H1 (cell line): Measurements from ENCODE around the gene BASP1. TPM values are rescaled to one million over a fixed set of nuclear protein-coding genes. Genes with fewer than 3 reads are reported as not detected.

Experiments
- CTCF ChIA-PET: fragments of 300-600 bp; sonication (Branson Sonifier 250); formaldehyde crosslinking; loops from one replicate; lab custom pipeline; 2021; ENCODE audit not compliant: partially characterized antibody; lab: Charles Lee
- POLR2A ChIA-PET: fragments of 300-600 bp; sonication (Branson Sonifier 250); formaldehyde crosslinking; loops from one replicate; lab custom pipeline; 2021; ENCODE audit warnings: inconsistent platforms; ENCODE audit not compliant: partially characterized antibody; lab: Charles Lee
- DNase-seq, 2 experiments: peaks; one replicate each; pipeline versions ENCODE4 v3.0.0 to v3.0.0-alpha.2; 2010 to 2022; ENCODE audit warnings: low spot score in 2 of 2, low read depth in 1 of 2, mixed read lengths in 1 of 2
- FAIRE-seq: peaks from 2 replicates; lab custom pipeline; 2011; peaks lifted over from hg19 to GRCh38; lab: Jason Lieb, UNC
- H2AFZ ChIP-seq: 2 replicates; pipeline ENCODE4 v1.8.1; 2012; ENCODE audit warnings: low read length, inconsistent platforms
- H2AK5ac ChIP-seq: 2 replicates; pipeline ENCODE4 v1.6.1; 2013; ENCODE audit warnings: low read depth, low read length
- H2BK120ac ChIP-seq: replicated peaks from 2 replicates; pipeline ENCODE3; 2013; ENCODE audit warnings: low read depth, low read length, inconsistent platforms
- H2BK12ac ChIP-seq: 2 replicates; pipeline ENCODE4 v1.6.1; 2013; ENCODE audit warnings: low read depth, low read length
- H2BK15ac ChIP-seq: 2 replicates; pipeline ENCODE4 v1.6.1; 2013; ENCODE audit warnings: low read length
- H2BK20ac ChIP-seq: 2 replicates; pipeline ENCODE4 v1.6.1; 2013; ENCODE audit warnings: low read length
- H2BK5ac ChIP-seq: 2 replicates; pipeline ENCODE4 v1.6.1; 2013; ENCODE audit warnings: low read depth, low read length
- H3K14ac ChIP-seq: 2 replicates; pipeline ENCODE4 v1.6.1; 2013; ENCODE audit warnings: inconsistent platforms; ENCODE audit not compliant: insufficient read length
- H3K18ac ChIP-seq: 2 replicates; pipeline ENCODE4 v1.6.1; 2013; ENCODE audit warnings: low read length; ENCODE audit errors: extremely low read depth
- H3K23ac ChIP-seq: 2 replicates; pipeline ENCODE4 v1.6.1; 2013; ENCODE audit warnings: inconsistent platforms; ENCODE audit not compliant: insufficient read length
- H3K23me2 ChIP-seq: 2 replicates; pipeline ENCODE4 v1.6.1; 2013; ENCODE audit warnings: low read depth, low read length
- H3K27ac ChIP-seq: 2 replicates; pipeline ENCODE4 v1.6.1; 2011; ENCODE audit warnings: low read depth, low read length, inconsistent platforms
- H3K27me3 ChIP-seq, 4 experiments: replicated peaks in 1 of 4; 1 replicate in 1 of 4; 2 replicates in 3 of 4; pipeline versions ENCODE4 v1.6.1 to v1.8.1; 2011 to 2013; ENCODE audit warnings: low read length in 3 of 4, mild to moderate bottlenecking in 3 of 4, inconsistent platforms in 2 of 4, mixed read lengths in 2 of 4, moderate library complexity in 1 of 4; ENCODE audit not compliant: control insufficient read depth in 3 of 4, insufficient read depth in 3 of 4; ENCODE audit errors: extremely low read depth in 1 of 4
- H3K36me3 ChIP-seq, 4 experiments: 2 replicates each; pipeline versions ENCODE4 v1.6.1 to v1.8.1; 2011 to 2013; ENCODE audit warnings: mild to moderate bottlenecking in 4 of 4, low read length in 3 of 4, moderate library complexity in 2 of 4, control low read depth in 1 of 4, inconsistent platforms in 1 of 4; ENCODE audit not compliant: insufficient read depth in 4 of 4, control insufficient read depth in 2 of 4
- H3K4ac ChIP-seq: replicated peaks from 2 replicates; pipeline ENCODE3; 2013; ENCODE audit warnings: low read length, low read depth, mixed read lengths, inconsistent platforms; ENCODE audit not compliant: insufficient read length
- H3K4me1 ChIP-seq, 4 experiments: replicated peaks in 1 of 4; 1 replicate in 1 of 4; 2 replicates in 3 of 4; pipeline versions ENCODE4 v1.6.1 to v1.8.1; 2011 to 2013; ENCODE audit warnings: low read length in 3 of 4, inconsistent platforms in 2 of 4, mixed read lengths in 1 of 4; ENCODE audit not compliant: insufficient read depth in 4 of 4, control insufficient read depth in 3 of 4
- H3K4me2 ChIP-seq, 2 experiments: 2 replicates each; pipeline versions ENCODE4 v1.6.1 to v1.8.1; 2011 to 2013; ENCODE audit warnings: low read depth in 2 of 2, low read length in 2 of 2, control low read depth in 1 of 2, inconsistent platforms in 1 of 2, mild to moderate bottlenecking in 1 of 2; ENCODE audit not compliant: insufficient read depth in 1 of 2
- H3K4me3 ChIP-seq, 4 experiments: fragments of 200-600, 300-600 bp in 1 of 4; sonication (generic), shearing (Covaris generic), sonication (Bioruptor Twin) in 1 of 4; 2 replicates each; pipeline versions ENCODE4 v1.5.1 to v1.8.1; 2011 to 2016; ENCODE audit warnings: low read length in 4 of 4, low read depth in 3 of 4, control low read depth in 2 of 4, inconsistent platforms in 2 of 4, mild to moderate bottlenecking in 2 of 4, mixed read lengths in 1 of 4, moderate library complexity in 1 of 4; ENCODE audit not compliant: insufficient read depth in 2 of 4; ENCODE audit errors: extremely low read depth in 1 of 4
- H3K56ac ChIP-seq: replicated peaks from 2 replicates; pipeline ENCODE3; 2013; ENCODE audit warnings: low read depth, mild to moderate bottlenecking, mixed read lengths, low read length, inconsistent platforms; ENCODE audit not compliant: insufficient read length
- H3K79me1 ChIP-seq: 2 replicates; pipeline ENCODE4 v1.6.1; 2013; ENCODE audit warnings: low read depth, low read length, control low read depth
- H3K79me2 ChIP-seq, 2 experiments: 2 replicates each; pipeline versions ENCODE4 v1.6.1 to v1.8.1; 2012 to 2013; ENCODE audit warnings: low read length in 2 of 2, mild to moderate bottlenecking in 2 of 2, inconsistent platforms in 1 of 2; ENCODE audit not compliant: insufficient read depth in 2 of 2, control insufficient read depth in 1 of 2
- H3K9ac ChIP-seq, 4 experiments: replicated peaks in 1 of 4; 1 replicate in 1 of 4; 2 replicates in 3 of 4; pipeline versions ENCODE4 v1.6.1 to v1.8.1; 2011 to 2013; ENCODE audit warnings: low read depth in 3 of 4, low read length in 3 of 4, control low read depth in 2 of 4, mild to moderate bottlenecking in 2 of 4, moderate library complexity in 2 of 4, inconsistent platforms in 1 of 4; ENCODE audit errors: extremely low read depth in 1 of 4
- H3K9me3 ChIP-seq, 2 experiments: 2 replicates each; pipeline versions ENCODE4 v1.6.1 to v1.8.1; 2012 to 2013; ENCODE audit warnings: mild to moderate bottlenecking in 2 of 2, moderate library complexity in 2 of 2, control low read depth in 1 of 2, inconsistent platforms in 1 of 2, low read depth in 1 of 2, low read length in 1 of 2, mixed read lengths in 1 of 2; ENCODE audit not compliant: insufficient read depth in 2 of 2
- H4K20me1 ChIP-seq, 2 experiments: replicated peaks in 1 of 2; 2 replicates each; pipeline versions ENCODE3 to v1.8.1; 2011 to 2013; ENCODE audit warnings: inconsistent platforms in 2 of 2, low read length in 2 of 2, mild to moderate bottlenecking in 1 of 2; ENCODE audit not compliant: insufficient read depth in 2 of 2, control insufficient read depth in 1 of 2
- H4K5ac ChIP-seq: 2 replicates; pipeline ENCODE4 v1.6.1; 2013; ENCODE audit warnings: low read length, low read depth, mixed read lengths, inconsistent platforms; ENCODE audit not compliant: insufficient read length
- H4K8ac ChIP-seq: 2 replicates; pipeline ENCODE4 v1.8.0; 2013; ENCODE audit warnings: mild to moderate bottlenecking, moderate library complexity, low read length, inconsistent platforms; ENCODE audit not compliant: insufficient read depth; ENCODE audit errors: extremely low read depth
- H4K91ac ChIP-seq: replicated peaks from 2 replicates; pipeline ENCODE3; 2013; ENCODE audit warnings: low read length, mixed read lengths, inconsistent platforms; ENCODE audit not compliant: insufficient read length
- CBX5 ChIP-seq: fragments of 300-800, 300-1000 bp; sonication (generic); IDR thresholded peaks from 2 replicates; pipeline ENCODE4 v1.7.1; 2016; ENCODE audit warnings: antibody characterized with exemption, low read length, low read depth
- CREB1 ChIP-seq: IDR thresholded peaks from 2 replicates; pipeline ENCODE4 v1.6.1; 2012; ENCODE audit warnings: inconsistent platforms
- POLR2AphosphoS5 ChIP-seq: IDR thresholded peaks from 2 replicates; pipeline ENCODE4 v1.6.1; 2011; ENCODE audit warnings: low read depth, low read length
- SUZ12 ChIP-seq: fragments of 200-600 bp; sonication (generic); IDR thresholded peaks from 2 replicates; pipeline ENCODE4 v1.6.1; 2012; ENCODE audit warnings: mild to moderate bottlenecking, inconsistent platforms, low read length, moderate library complexity, mixed read lengths
- TAF7 ChIP-seq: optimal IDR thresholded peaks from 2 replicates; pipeline ENCODE3; 2011; ENCODE audit warnings: low read depth, mild to moderate bottlenecking, inconsistent platforms, low read length, moderate library complexity, borderline replicate concordance
- WGBS, 2 experiments: shearing (Covaris generic) in 1 of 2; methylation state at CpG; one replicate each; pipeline versions ENCODE4 v1.1.6 to v1.1.7; 2013 to 2015; ENCODE audit warnings: low lambda C conversion rate in 2 of 2, mixed read lengths in 2 of 2, inconsistent platforms in 1 of 2, low coverage in 1 of 2, missing lambda C conversion rate in 1 of 2; ENCODE audit not compliant: insufficient replicate concordance in 2 of 2, insufficient coverage in 1 of 2, insufficient read length in 1 of 2; ENCODE audit errors: extremely low coverage in 1 of 2, missing lambda C conversion rate in 1 of 2; 5-methylcytosine and 5-hydroxymethylcytosine counted together
- long read RNA-seq, 2 experiments: library from RNA in 1 of 2; library from capped mRNA in 1 of 2; stranded (forward); transcript quantifications; one replicate each; pipeline ENCODE4 v2.0.0, GENCODE V29; 2021; ENCODE audit warnings: inconsistent platforms in 1 of 2
- polyA minus RNA-seq, 3 experiments: library from RNA; depleted of rRNA, polyadenylated mRNA; stranded (reverse); fragments of >200 nt; gene quantifications; 1 replicate in 2 of 3; 2 replicates in 1 of 3; pipeline ENCODE4 v1.2.3, GENCODE V29; 2011
- polyA plus RNA-seq, 7 experiments: library from polyadenylated mRNA; depleted of rRNA in 3 of 7; stranded (reverse) in 5 of 7; unstranded in 2 of 7; fragments of >200 nt in 5 of 7; fragments of 200-250 nt in 2 of 7; gene quantifications; 1 replicate in 5 of 7; 2 replicates in 1 of 7; 4 replicates in 1 of 7; pipeline versions ENCODE4 v1.2.1 to v1.2.3, GENCODE V29; 2011 to 2013; ENCODE audit warnings: missing spikeins in 2 of 7, mixed read lengths in 2 of 7
- total RNA-seq: library from RNA; stranded (reverse); fragmentation: NEBNext Ultra II Directional; extraction: Animal tissue kit (Norgen Biotek cat#: 25700); gene quantifications from 2 replicates; pipeline ENCODE4 v1.2.1, GENCODE V29; 2021
- TF ChIP-seq, protein P1 (sequence below): IDR thresholded peaks from 2 replicates; pipeline ENCODE4 v1.6.1; 2012; ENCODE audit warnings: inconsistent platforms

The BASP1 gene, protein sequence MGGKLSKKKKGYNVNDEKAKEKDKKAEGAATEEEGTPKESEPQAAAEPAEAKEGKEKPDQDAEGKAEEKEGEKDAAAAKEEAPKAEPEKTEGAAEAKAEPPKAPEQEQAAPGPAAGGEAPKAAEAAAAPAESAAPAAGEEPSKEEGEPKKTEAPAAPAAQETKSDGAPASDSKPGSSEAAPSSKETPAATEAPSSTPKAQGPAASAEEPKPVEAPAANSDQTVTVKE
- total RNA-seq (95.2 and 97.7 TPM in 2 replicates), polyA plus RNA-seq (2011; rRNA removed) (66.2 and 104 TPM in 2 replicates), polyA minus RNA-seq (2011; rRNA and poly(A)+ RNA removed) (11.9 and 14.6 TPM in 2 replicates)
- 91.7 TPM for polyA plus RNA-seq (2011; cell fraction: cytosol; rRNA removed)
- 24.6 TPM for polyA plus RNA-seq (2011; cell fraction: nucleus; rRNA removed)
- 70.7 to 85.8 TPM (median 73.4 TPM) in 4 replicates for polyA plus RNA-seq (2012, experiment 1 of 2)
- 56.0 TPM for polyA plus RNA-seq (2012, experiment 2 of 2)
- 163 TPM for polyA plus RNA-seq (2013, experiment 1 of 2)
- 165 TPM for polyA plus RNA-seq (2013, experiment 2 of 2)
- polyA minus RNA-seq (2011; cell fraction: cytosol; rRNA and poly(A)+ RNA removed), result 30.3 TPM
- polyA minus RNA-seq (2011; cell fraction: nucleus; rRNA and poly(A)+ RNA removed), result 21.8 TPM
- long read RNA-seq, experiment 1, partial matches to known transcripts, result 94 of 96 reads
- long read RNA-seq, experiment 1, other reads (novel, unspliced or antisense), result 0 of 96 reads
- long read RNA-seq, experiment 2, partial matches to known transcripts, result 0 of 107 reads
- long read RNA-seq, experiment 2, other reads (novel, unspliced or antisense), result 107 of 107 reads

DNA sequence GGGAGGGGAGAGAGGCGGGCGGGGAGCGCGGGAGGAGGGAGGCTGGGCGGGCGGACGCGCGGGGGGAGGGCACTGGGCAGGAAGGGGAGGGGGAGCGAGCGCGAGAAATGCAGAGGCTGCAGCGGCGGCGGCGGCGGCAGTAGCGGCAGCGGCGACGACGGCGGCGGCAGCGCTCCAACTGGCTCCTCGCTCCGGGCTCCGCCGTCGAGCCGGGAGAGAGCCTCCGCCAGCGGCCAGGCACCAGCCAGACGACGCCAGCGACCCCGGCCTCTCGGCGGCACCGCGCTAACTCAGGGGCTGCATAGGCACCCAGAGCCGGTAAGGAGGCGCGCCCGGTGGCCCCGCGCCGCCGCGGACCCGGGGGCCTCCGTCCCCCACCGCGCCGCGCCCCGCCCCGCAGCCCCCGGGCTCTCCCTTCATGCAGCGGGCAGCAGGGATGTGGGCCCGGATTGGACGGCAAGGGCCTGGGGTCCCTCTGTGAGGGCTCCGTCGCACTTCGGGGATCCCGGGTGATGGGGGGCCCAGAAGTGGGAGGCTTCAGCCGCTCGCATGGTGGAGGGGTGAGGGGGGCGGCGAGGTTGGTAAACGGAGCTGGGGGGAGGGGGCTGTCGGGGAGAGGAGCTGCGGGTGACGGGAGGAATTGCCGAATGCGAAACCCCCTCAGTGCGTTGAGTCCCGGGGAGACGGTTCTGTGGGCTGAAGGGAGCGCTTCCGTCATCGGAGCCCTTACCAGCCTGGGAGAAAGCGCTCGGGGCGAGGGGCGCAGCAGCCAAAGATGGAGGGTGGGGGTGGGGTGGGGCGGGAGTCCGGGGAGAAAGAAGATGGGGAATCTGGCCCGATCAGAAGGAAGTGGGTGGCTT, at the start of gene BASP1:
Gene BASP1, plus strand, starts transcription at position 139 of the 860 bp plus-strand sequence. CDS start 57,586 bp downstream, outside the sequence.
- Histone ChIP-seq H3K36me3 (peaks cover 0 to 8% (median 0%) of the 10 kb centered on the region in 4 experiments; a peak in 1 of 8 replicates), H3K4me3 (peak within 1 kb of the TSS; percentile 92 to 97 (median 94)), H2BK15ac (peak within 1 kb of the TSS; percentile 53; the same call in 1 of the 2 replicates), H3K27ac (0 out of 2 replicates have a peak within 1 kb of the TSS, but pooled peaks have one; percentile 29), H2BK20ac (no peak within 1 kb of the TSS), H3K4me1 (peaks cover 2 to 14% (median 8%) of the 10 kb centered on the region in 4 experiments; a peak in 5 of 7 replicates), H3K9ac (peak within 1 kb of the TSS; percentile 69 to 86 (median 80)), H3K23ac (no peak within 1 kb of the TSS), H2BK5ac (peak within 1 kb of the TSS; percentile 62; the same call in 1 of the 2 replicates), H4K8ac (peak within 1 kb of the TSS; percentile 58), H3K79me2 (peaks cover 13 to 46% of the 10 kb centered on the region in 2 experiments), H4K5ac (peak within 1 kb of the TSS; percentile 92), H3K9me3 (no peaks in the 10 kb centered on the region), H3K4ac (peak within 1 kb of the TSS; percentile 91), H3K4me2 (peak within 1 kb of the TSS; percentile 84 to 94), H3K56ac (peak within 1 kb of the TSS; percentile 70), H4K91ac (peak within 1 kb of the TSS; percentile 70), H2BK120ac (no peak within 1 kb of the TSS), H3K23me2 (peaks cover 12% of the 10 kb centered on the region; the same call in 1 of the 2 replicates), H2AK5ac (no peak within 1 kb of the TSS), H2AFZ (peak within 1 kb of the TSS; percentile 90), H3K27me3 (no peaks in the 10 kb centered on the region), H4K20me1 (peaks cover 6 to 18% of the 10 kb centered on the region in 2 experiments), H2BK12ac (no peak within 1 kb of the TSS; the same call in 1 of the 2 replicates), H3K14ac (peak within 1 kb of the TSS; percentile 89), H3K79me1 (0 out of 2 replicates have a peak, but pooled peaks cover 2% of the 10 kb centered on the region), H3K18ac (peak within 1 kb of the TSS; percentile 84)
- ChIA-PET POLR2A (interaction anchor here (0.7 to 2.7 kb wide), 2 partner anchors 185 to 788 kb away, joined by 3 to 14 read pairs; no protein-coding TSS in a partner anchor), CTCF (interaction anchor here (0.6 to 1.6 kb wide), 2 partner anchors 9 to 1088 kb away, joined by 3 to 4 read pairs; no protein-coding TSS in a partner anchor)
- no peak for FAIRE-seq
- WGBS, 2 experiments, result 0% methylated on average over 8 of the region's 89 CpGs; no CpG with 5 or more reads in 1 of the 2 experiments
- DNase-seq, result peak in 1 of 2 experiments; percentile 81
- TF ChIP-seq SUZ12 (0 out of 2 replicates have a peak, but pooled peaks have one; percentile 11), TAF7 (peak; percentile 26), CBX5 (no peak), CREB1 (0 out of 2 replicates have a peak, but pooled peaks have one; percentile 11), POLR2AphosphoS5 (peak; percentile 29; the same call in 1 of the 2 replicates)
- TF ChIP-seq, protein P1, sequence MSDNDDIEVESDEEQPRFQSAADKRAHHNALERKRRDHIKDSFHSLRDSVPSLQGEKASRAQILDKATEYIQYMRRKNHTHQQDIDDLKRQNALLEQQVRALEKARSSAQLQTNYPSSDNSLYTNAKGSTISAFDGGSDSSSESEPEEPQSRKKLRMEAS, result peak; percentile 52; the same call in 1 of the 2 replicates
